ENCODE measurements around the gene ZSCAN5A. TPM values are rescaled to one million over a fixed set of nuclear protein-coding genes. Genes with fewer than 3 reads are reported as not detected.
"Not testable (repeated sequence)": the region's sequence is repeated elsewhere in the genome, so short reads cannot be mapped to it uniquely, and the experiment has no call there.

The ZSCAN5A gene
- polyA plus RNA-seq, 10 donors = 5.1 to 9.2 (median 7.0) TPM

GRCh38 chr19:56315077-56315828, 614 bp upstream of the ZSCAN5A start:
- peak; percentile 99 to 100 (median 99) for DNase-seq

DNA sequence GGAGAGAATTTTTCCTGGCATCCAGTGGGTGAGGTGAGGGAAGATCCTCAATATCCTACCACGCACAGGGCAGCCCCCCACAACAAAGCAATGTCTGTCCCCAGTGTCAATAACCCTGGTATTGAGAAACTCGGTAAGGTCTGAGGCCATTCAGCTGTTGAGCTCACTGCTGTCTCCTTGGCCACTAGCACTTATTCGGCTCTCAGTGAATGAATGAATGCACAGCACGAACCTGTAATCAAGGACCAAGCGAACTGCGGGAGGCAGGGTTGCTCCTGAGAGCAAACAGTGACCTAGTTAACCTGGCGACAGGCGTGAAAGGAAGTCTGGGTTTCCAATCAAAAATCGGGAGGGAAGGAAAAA, 640 bp downstream of the ZSCAN5A start:
- no peak for DNase-seq

DNA sequence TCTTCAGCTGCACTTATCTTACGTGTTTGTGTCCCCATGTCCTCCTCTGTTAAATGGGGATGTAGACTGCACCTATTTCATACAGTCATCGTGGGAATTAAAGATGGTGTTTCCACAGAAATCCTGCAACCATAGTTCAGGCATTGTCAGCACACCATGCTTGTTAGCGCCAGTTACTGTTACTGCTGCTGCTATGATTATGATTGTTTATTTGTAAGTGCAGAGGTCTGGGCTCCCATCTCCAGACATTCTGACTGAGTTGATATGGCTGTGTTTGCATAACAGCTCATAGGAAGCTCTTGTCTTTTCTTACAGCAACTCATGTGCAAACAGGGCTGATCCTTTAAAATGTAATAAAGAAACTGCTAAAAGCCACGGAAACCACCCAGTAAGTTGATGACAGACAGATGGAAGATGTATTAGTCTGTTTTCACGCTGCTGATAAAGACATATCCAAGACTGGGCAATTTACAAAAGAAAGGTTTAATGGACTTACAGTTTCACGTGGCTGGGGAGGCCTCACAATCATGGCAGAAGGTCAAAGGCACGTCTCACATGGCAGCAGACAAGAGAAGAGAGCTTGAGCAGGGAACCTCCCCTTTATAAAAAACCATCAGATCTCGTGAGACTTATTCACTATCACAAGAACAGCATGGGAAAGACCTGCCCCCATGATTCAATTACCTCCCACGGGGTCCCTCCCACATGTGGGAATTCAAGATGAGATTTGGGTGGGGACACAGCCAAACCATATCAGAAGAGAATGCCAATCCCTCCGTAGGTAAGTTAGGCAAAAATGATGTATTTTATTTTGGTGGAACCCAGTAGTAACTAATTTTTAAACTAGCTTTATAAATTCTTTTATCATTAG, 1.6 kb downstream of the ZSCAN5A start:
- peak in 1 of 3 donors; percentile 16 for DNase-seq

GRCh38 chr19:56312342-56312741, 2.3 kb downstream of the ZSCAN5A start:
- DNase-seq = no peak

- DNase-seq = no peak
Measured at GRCh38 chr19:56310462-56310861, 4.2 kb downstream of the ZSCAN5A start.

GRCh38 chr19:56309511-56310185, 5.0 kb downstream of the ZSCAN5A start:
- DNase-seq = no peak

GRCh38 chr19:56308792-56309191, 5.8 kb downstream of the ZSCAN5A start:
- no peak for DNase-seq

- DNase-seq = not testable (repeated sequence)
Measured at GRCh38 chr19:56307062-56307461, 7.6 kb downstream of the ZSCAN5A start.

GRCh38 chr19:56306016-56306415, 8.6 kb downstream of the ZSCAN5A start:
- no peak for DNase-seq

GRCh38 chr19:56304243-56304642, 10.4 kb downstream of the ZSCAN5A start:
- DNase-seq = no peak

DNA sequence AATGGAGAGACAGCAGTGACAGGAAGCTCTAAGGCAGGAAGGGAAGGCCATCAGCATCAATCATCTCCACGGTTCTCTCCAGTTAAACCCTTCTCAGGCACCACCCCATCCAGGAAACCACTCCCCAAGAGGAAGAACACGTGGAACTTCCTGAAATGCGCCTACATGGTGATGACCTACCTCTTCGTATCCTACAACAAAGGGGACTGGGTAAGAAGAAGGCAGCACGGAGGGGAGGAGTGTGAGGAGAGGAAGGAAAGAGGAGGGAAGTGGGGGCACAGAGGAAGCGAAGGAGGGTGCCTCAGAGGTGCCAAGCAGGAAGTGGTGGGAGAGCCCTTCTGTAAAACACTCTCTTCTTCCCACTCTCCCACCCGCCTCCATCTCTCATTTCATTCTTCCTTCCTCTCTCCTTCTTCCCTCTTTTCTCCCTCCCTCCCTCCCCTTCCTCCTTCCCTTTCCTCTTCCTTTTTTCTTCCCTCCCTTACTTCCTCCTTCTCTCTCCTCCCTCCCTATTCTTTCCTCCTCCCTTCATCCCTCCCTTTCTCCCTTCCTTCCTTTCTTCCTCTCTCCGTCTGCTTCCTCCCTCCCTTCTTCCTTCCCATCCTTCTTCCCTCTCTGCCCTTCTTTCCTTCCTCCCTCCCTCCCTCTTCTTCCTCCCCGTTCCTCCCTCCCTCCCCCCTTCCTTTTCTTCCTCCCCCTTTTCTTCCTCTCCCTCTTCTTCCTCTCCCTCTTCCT, 12.6 kb downstream of the ZSCAN5A start:
- DNase-seq = no peak

GRCh38 chr19:56301155-56301554, 13.5 kb downstream of the ZSCAN5A start:
- no peak for DNase-seq

DNA sequence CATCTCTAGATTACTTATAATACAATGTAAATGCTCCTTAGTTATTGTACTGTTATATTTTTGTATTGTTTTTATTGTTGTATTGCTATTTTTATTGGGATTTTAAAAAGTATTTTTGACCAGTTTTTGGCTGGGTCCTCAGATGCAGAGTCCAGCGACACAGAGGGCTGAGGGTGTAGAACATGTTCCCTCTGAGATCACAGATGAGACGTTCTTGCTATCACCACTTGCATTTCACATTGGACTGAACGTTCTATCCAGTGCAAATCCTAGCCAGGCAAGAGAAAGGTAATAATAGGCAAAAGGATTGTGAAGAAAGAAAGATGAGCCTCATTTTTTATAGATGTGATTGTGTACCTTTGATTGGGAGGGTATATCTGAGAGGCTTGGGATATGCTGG, 15.0 kb downstream of the ZSCAN5A start:
- no peak for DNase-seq

- no peak for DNase-seq
Measured at GRCh38 chr19:56297010-56297409, 17.6 kb downstream of the ZSCAN5A start.

DNA sequence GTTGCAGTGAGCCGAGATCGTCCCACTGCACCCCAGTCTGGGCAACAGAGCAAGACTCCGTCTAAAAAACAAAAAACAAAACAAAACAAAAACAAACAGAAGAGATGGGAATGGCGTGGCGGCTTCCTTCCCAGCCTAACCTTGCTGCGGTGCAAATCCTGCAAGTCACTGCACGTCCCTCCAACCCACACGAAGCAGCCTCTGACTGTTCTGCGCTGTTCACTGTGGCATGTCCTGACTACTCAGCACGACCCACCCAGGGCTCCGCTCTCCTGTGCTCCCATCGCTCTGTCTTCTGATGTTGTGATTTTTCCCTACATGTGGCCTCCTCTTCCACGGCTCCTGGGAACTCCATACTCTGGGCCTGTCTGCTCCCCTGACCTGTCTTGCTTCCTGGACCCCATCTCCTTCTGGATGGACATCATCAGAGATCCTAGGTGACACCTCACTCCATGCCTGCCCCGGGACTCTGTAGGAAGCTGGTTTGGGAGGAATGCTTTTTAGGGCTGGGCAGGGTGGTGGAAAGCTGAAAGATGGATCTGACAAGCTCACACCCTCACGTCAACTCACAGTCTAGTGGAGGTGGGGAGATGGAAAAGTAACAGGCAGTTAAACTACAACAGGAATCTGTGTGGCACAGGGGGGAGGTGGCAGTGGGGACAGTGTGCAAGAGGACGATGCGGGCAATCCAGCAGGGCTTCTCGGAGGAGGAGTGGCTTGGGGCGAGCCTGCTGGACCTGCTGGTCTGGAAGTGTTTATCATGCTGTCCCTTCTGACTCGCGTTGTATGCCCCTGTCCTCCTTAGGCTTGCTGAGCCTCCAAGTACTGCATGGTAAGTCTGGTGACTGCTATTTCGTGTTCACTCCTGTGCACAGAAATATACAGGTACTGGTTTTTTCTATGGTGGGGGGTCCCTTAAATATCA, 18.8 kb downstream of the ZSCAN5A start:
- DNase-seq = no peak

- DNase-seq = no peak
Measured at GRCh38 chr19:56294549-56294948, 20.1 kb downstream of the ZSCAN5A start.

- DNase-seq = no peak
Measured at GRCh38 chr19:56291867-56292266, 22.8 kb downstream of the ZSCAN5A start.

DNA sequence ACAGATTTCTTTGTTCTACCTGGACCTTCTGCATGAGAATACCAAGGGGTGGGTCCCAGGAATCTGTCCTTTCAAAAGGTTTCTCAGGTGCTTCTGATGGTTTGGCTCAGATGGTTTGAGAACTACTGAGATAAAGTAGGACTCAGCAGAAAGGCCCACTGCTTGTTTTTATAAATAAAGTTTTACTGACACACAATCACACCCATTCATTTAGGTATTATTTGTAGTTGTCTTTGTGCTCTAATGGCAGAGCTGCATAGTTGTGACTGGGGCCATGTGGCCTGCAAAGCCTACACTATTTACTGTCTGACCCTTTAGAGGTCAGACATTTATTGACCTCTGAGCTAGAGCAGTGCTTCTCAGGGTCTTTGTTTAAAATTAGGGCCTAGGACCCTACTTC, 24.5 kb downstream of the ZSCAN5A start:
- no peak for DNase-seq

GRCh38 chr19:56284746-56285145, 29.9 kb downstream of the ZSCAN5A start:
- no peak for DNase-seq

- no peak for DNase-seq
Measured at GRCh38 chr19:56282809-56283208, 31.8 kb downstream of the ZSCAN5A start.
